OCI-M1 (cell line): ENCODE results near the gene RGMA.

Source experiments
- DNase-seq: peaks from one replicate; lab custom pipeline; 2025; lab: John Stamatoyannopoulos, UW

The RGMA gene

GRCh38 chr15:93017526-93017925 lies 71.5 kb downstream of the RGMA start:
- DNase-seq: no peak

- DNase-seq: no peak
These were observed 76.2 kb downstream of the RGMA start for GRCh38 chr15:93012786-93013185.

- no peak for DNase-seq
These were observed 81.0 kb downstream of the RGMA start for GRCh38 chr15:93007994-93008393.

- no peak for DNase-seq
These were observed 83.9 kb downstream of the RGMA start for GRCh38 chr15:93005133-93005532.

GRCh38 chr15:93001881-93002280 lies 87.1 kb downstream of the RGMA start:
- peak; percentile 7 for DNase-seq

GRCh38 chr15:93001156-93001555 lies 87.9 kb downstream of the RGMA start:
- no peak for DNase-seq

GRCh38 chr15:92997821-92998220 lies 91.2 kb downstream of the RGMA start:
- DNase-seq: no peak

- no peak for DNase-seq
These were observed 96.3 kb downstream of the RGMA start for GRCh38 chr15:92992720-92993119.

- DNase-seq: no peak
These were observed 99.0 kb downstream of the RGMA start for GRCh38 chr15:92990031-92990430.

- no peak for DNase-seq
These were observed 99.5 kb downstream of the RGMA start for GRCh38 chr15:92989470-92989869.
